AG10803 (cell line): ENCODE results near the gene TFPI.

Experiments
- DNase-seq: peaks from one replicate; pipeline ENCODE4 v3.0.0; 2010; ENCODE audit warnings: low read depth
- H3K4me3 ChIP-seq: 2 replicates; pipeline ENCODE4 v1.5.1; 2011; ENCODE audit warnings: mild to moderate bottlenecking, low read length, control low read depth
- TF ChIP-seq, protein P1 (sequence below): conservative IDR thresholded peaks from 2 replicates; pipeline ENCODE4 v1.5.1; 2011; ENCODE audit warnings: mild to moderate bottlenecking, low read length, control low read depth, inconsistent platforms

Gene TFPI

GRCh38 chr2:187554704-187555082 is 458 bp upstream of the TFPI start:
- no peak overlapping the region; the same call in 1 of the 2 replicates for H3K4me3 ChIP-seq
- TF ChIP-seq, protein P1, sequence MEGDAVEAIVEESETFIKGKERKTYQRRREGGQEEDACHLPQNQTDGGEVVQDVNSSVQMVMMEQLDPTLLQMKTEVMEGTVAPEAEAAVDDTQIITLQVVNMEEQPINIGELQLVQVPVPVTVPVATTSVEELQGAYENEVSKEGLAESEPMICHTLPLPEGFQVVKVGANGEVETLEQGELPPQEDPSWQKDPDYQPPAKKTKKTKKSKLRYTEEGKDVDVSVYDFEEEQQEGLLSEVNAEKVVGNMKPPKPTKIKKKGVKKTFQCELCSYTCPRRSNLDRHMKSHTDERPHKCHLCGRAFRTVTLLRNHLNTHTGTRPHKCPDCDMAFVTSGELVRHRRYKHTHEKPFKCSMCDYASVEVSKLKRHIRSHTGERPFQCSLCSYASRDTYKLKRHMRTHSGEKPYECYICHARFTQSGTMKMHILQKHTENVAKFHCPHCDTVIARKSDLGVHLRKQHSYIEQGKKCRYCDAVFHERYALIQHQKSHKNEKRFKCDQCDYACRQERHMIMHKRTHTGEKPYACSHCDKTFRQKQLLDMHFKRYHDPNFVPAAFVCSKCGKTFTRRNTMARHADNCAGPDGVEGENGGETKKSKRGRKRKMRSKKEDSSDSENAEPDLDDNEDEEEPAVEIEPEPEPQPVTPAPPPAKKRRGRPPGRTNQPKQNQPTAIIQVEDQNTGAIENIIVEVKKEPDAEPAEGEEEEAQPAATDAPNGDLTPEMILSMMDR = no peak
- DNase-seq = no peak

DNA sequence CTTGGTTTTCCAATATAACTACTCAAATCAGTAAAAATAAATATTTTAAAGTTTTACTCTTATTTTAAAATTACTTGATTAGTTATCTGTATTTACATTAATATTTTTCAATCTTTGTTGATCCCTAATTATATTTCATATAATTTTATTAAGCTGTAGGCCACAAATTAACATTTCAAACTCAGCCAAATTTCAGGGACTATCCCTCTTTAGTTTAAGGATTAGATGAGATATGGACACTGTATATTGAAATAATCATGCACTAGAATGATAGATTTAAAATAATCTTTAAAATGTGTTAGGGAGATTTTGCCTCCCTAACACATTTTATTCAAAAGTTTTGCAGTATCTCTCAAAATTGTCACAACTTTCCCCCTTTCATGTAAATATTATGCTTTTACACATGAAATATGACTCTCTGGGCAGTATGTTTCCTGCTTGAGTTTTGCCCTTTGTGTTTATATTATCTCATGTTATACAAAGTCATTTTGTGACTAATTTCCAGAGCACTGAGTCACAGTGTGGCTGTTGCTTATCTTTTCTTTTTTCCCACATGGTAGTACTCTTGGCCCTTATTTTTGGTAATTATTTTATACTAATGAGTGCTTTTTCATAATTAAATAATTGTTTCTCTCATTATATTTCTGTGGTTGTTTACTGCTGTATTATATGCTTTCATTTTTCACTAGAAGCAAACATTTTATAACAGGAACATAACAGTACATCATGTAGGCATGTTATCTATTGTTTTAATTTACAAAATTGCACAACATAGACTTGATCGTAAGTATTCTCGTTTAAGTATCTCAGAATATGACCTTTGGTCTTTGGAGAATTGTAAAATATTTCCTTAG is 1.2 kb downstream of the TFPI start:
- H3K4me3 ChIP-seq = peak overlapping the region; percentile 64
- DNase-seq = peak; percentile 29
- TF ChIP-seq, protein P1 = no peak

DNA sequence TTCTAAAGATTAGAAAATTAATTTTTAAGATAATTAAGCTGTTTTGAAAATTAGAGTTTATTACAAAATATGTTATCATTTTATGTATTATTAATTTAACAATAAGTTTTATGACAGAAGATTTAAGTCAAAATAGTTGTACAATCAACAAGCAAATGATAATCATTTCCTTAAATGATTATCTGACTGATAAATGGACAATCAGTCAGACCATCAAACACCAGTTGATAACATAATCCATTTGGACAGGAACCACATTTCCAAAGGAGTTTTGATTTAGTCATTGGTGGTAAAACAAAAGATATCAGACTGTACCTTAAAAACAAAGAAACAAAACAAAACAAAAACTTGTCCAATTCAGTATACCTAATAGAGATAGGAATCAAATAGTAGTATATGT is 1.9 kb downstream of the TFPI start:
- H3K4me3 ChIP-seq = no peak overlapping the region; the same call in 1 of the 2 replicates
- TF ChIP-seq, protein P1 = no peak
- no peak for DNase-seq

DNA sequence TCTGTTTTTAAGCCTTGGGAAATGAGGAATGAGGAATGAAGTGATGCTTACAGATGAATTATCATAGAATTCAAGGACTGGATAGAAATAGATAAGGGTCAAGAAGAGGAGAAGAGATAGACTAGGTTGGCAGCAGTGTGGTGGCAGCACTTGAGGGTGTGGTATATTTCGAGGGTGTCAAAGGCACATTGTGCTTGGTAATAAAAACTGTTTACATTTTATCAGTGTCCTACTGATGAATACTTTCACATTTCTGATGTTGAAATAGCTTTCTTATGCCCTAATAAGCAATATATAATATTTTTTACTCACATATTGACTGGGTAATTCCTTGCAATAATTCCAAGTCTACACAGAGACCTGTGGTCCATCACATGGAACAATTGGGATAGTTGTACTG is 3.4 kb downstream of the TFPI start:
- H3K4me3 ChIP-seq = no peak overlapping the region
- TF ChIP-seq, protein P1 = no peak
- no peak for DNase-seq

DNA sequence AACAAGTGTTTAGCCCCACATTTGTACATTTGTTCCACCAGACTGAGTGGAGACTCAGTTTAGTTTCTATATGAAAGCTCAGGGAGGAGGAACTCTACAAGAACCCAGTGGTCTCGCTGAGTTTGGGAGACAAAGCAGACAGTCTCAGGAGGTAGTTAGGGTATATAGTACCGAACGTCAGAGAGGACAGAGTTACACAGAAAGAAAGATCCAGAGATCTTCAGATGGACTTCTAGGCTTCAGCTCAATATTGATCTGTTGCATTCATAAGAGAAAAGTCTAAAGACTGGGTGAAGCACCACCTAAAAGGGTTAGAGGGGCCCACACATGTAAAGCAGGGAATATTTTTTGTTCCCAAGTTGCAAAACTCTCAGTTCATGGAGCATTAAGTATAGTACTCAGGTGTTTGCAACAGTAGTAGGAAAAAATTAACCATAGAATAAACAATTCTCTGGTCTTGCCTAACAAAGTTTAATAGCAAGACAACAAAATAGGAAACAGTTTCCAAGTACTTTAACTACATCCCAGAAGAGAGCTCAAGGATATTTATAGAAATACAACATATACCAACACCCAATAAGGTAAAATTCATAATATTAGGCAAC is 4.2 kb downstream of the TFPI start:
- no peak overlapping the region for H3K4me3 ChIP-seq
- DNase-seq = no peak
- TF ChIP-seq, protein P1 = no peak

GRCh38 chr2:187549193-187549592 is 5.0 kb downstream of the TFPI start:
- DNase-seq = no peak
- no peak overlapping the region for H3K4me3 ChIP-seq
- TF ChIP-seq, protein P1 = no peak

- no peak for DNase-seq
- TF ChIP-seq, protein P1 = no peak
- no peak overlapping the region for H3K4me3 ChIP-seq
Observed at GRCh38 chr2:187548656-187549055, 5.6 kb downstream of the TFPI start.
